OCI-LY1 (cell line): ENCODE results near the gene HS3ST2.

Experiments used
- CTCF ChIP-seq: fragments of 200-600 bp; sonication (generic), shearing (Covaris generic); IDR thresholded peaks from 2 replicates; pipeline ENCODE4 v1.5.1; 2017; ENCODE audit warnings: mild to moderate bottlenecking, antibody characterized with exemption, low read length, moderate library complexity, mixed read lengths
- EZH2 ChIP-seq: fragments of 200-600 bp; sonication (generic), shearing (Covaris generic); IDR thresholded peaks from 2 replicates; pipeline ENCODE4 v1.8.0; 2017; ENCODE audit warnings: borderline replicate concordance, mixed run types, mild to moderate bottlenecking, antibody characterized with exemption, low read length, moderate library complexity, mixed read lengths

DNA sequence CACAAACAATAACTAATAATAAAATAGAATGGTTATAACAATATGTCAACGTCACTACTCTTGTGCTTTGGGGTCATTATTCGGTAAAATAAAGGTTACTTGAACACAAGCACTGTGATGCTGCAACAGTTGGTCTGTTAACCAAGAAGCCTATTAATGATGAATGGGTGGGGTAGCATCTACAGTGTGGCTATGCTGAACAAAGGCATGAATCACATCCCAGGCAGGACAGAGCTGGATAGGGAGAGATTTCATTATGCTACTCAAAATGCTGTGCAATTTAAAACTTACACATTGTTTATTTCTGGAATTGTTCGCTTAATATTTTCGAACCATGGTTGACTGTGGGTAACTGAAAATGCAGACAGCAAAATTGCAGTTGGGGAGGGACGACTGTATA, 9.1 kb upstream of the HS3ST2 start:
- no peak for TF ChIP-seq CTCF
- TF ChIP-seq EZH2, result no peak
